Measurements from ENCODE around the gene CCDC71.

Gene CCDC71

GRCh38 chr3:49173116-49173791 is 7.1 kb upstream of the CCDC71 start:
- H3K36me3 ChIP-seq (ENCODE audit: control insufficient read depth in 1 of 2, insufficient read depth in 2 of 2, low read depth in 1 of 2, low read length in 2 of 2): peaks cover 32 to 44% of the 10 kb centered on the region in 2 experiments
- no peak overlapping the region for H2AFZ ChIP-seq (ENCODE audit: low read depth, low read length)
- peak overlapping the region; percentile 63 for H4K91ac ChIP-seq (ENCODE audit: low read length)
- H3K79me1 ChIP-seq (replicated peaks; ENCODE audit: low read length, poor library complexity, severe bottlenecking): peaks cover 19% of the 10 kb centered on the region
- H3K4me2 ChIP-seq (ENCODE audit: low read length, poor library complexity, severe bottlenecking): no peak overlapping the region
- H3K23ac ChIP-seq (ENCODE audit: low read length in 2 of 2): no peak overlapping the region
- H3K18ac ChIP-seq (ENCODE audit: low read depth in 1 of 2, low read length in 2 of 2): peak overlapping the region; percentile 4 to 48
- peak; percentile 54 for DNase-seq
- H3K27me3 ChIP-seq (ENCODE audit: control insufficient read depth in 1 of 2, insufficient read depth in 1 of 2, low read length in 2 of 2): no peaks in the 10 kb centered on the region
- H4K8ac ChIP-seq (ENCODE audit: low read length): peak overlapping the region; percentile 8
- peak overlapping the region in 1 of 2 experiments; percentile 92 for H3K4me3 ChIP-seq (ENCODE audit: insufficient read depth in 1 of 2, low read depth in 1 of 2, low read length in 2 of 2)
- H3K9ac ChIP-seq (ENCODE audit: low read length): peak overlapping the region; percentile 94
- H3K27ac ChIP-seq (ENCODE audit: low read length, poor library complexity, severe bottlenecking): no peak overlapping the region
- no peak overlapping the region for H2BK5ac ChIP-seq (ENCODE audit: low read depth, low read length, poor library complexity, severe bottlenecking)
- peaks cover 30% of the 10 kb centered on the region for H3K4me1 ChIP-seq (ENCODE audit: control insufficient read depth, insufficient read depth, low read depth, low read length)
- peak overlapping the region; percentile 9 for H2BK15ac ChIP-seq (ENCODE audit: low read depth, poor library complexity, severe bottlenecking)
- no peaks in the 10 kb centered on the region for H3K9me3 ChIP-seq (ENCODE audit: control insufficient read depth, low read length)
- H3K4ac ChIP-seq (ENCODE audit: low read depth in 1 of 2, low read length in 2 of 2): peak overlapping the region; percentile 37 to 56
- H2BK12ac ChIP-seq (ENCODE audit: low read length in 2 of 2): peak overlapping the region; percentile 59 to 85
- WGBS: 22% methylated on average over 1 of the region's 3 CpGs
- no peak overlapping the region for H2AK5ac ChIP-seq (ENCODE audit: low read length, severe bottlenecking)
- peak overlapping the region in 1 of 2 experiments; percentile 3 for H3K14ac ChIP-seq (ENCODE audit: low read length in 2 of 2)
- H2BK120ac ChIP-seq (ENCODE audit: low read depth, low read length): peak overlapping the region; percentile 85

GRCh38 chr3:49172551-49173041 is 6.5 kb upstream of the CCDC71 start:
- H3K36me3 ChIP-seq (ENCODE audit: control insufficient read depth in 1 of 2, insufficient read depth in 2 of 2, low read depth in 1 of 2, low read length in 2 of 2): peaks cover 32 to 43% of the 10 kb centered on the region in 2 experiments
- no peak overlapping the region for H3K27ac ChIP-seq (ENCODE audit: low read length, poor library complexity, severe bottlenecking)
- H2BK5ac ChIP-seq (ENCODE audit: low read depth, low read length, poor library complexity, severe bottlenecking): no peak overlapping the region
- peak overlapping the region in 1 of 2 experiments; percentile 23 for H3K14ac ChIP-seq (ENCODE audit: low read length in 2 of 2)
- no peaks in the 10 kb centered on the region for H3K27me3 ChIP-seq (ENCODE audit: control insufficient read depth in 1 of 2, insufficient read depth in 1 of 2, low read length in 2 of 2)
- peak overlapping the region; percentile 8 for H4K8ac ChIP-seq (ENCODE audit: low read length)
- H3K79me1 ChIP-seq (replicated peaks; ENCODE audit: low read length, poor library complexity, severe bottlenecking): peaks cover 19% of the 10 kb centered on the region
- peak overlapping the region in 1 of 2 experiments; percentile 85 for H2BK12ac ChIP-seq (ENCODE audit: low read length in 2 of 2)
- no peak overlapping the region for H2AFZ ChIP-seq (ENCODE audit: low read depth, low read length)
- peak overlapping the region in 1 of 2 experiments; percentile 92 for H3K4me3 ChIP-seq (ENCODE audit: insufficient read depth in 1 of 2, low read depth in 1 of 2, low read length in 2 of 2)
- H3K4me2 ChIP-seq (ENCODE audit: low read length, poor library complexity, severe bottlenecking): peak overlapping the region; percentile 64
- H3K4ac ChIP-seq (ENCODE audit: low read depth in 1 of 2, low read length in 2 of 2): peak overlapping the region; percentile 3 to 56
- H2BK120ac ChIP-seq (ENCODE audit: low read depth, low read length): peak overlapping the region; percentile 85
- H4K91ac ChIP-seq (ENCODE audit: low read length): peak overlapping the region; percentile 52
- WGBS: 91% methylated on average over 7 of the region's 7 CpGs
- H3K23ac ChIP-seq (ENCODE audit: low read length in 2 of 2): peak overlapping the region in 1 of 2 experiments; percentile 1
- no peaks in the 10 kb centered on the region for H3K9me3 ChIP-seq (ENCODE audit: control insufficient read depth, low read length)
- H3K18ac ChIP-seq (ENCODE audit: low read depth in 1 of 2, low read length in 2 of 2): peak overlapping the region; percentile 4 to 48
- H3K4me1 ChIP-seq (ENCODE audit: control insufficient read depth, insufficient read depth, low read depth, low read length): peaks cover 30% of the 10 kb centered on the region
- H3K9ac ChIP-seq (ENCODE audit: low read length): peak overlapping the region; percentile 94
- no peak overlapping the region for H2AK5ac ChIP-seq (ENCODE audit: low read length, severe bottlenecking)
- H2BK15ac ChIP-seq (ENCODE audit: low read depth, poor library complexity, severe bottlenecking): peak overlapping the region; percentile 44
- DNase-seq: no peak

GRCh38 chr3:49171775-49172500 is 5.8 kb upstream of the CCDC71 start:
- Histone ChIP-seq H3K23ac (ENCODE audit: low read length in 2 of 2) (peak overlapping the region in 1 of 2 experiments; percentile 65), H3K27me3 (ENCODE audit: control insufficient read depth in 1 of 2, insufficient read depth in 1 of 2, low read length in 2 of 2) (no peaks in the 10 kb centered on the region), H2AFZ (ENCODE audit: low read depth, low read length) (peak overlapping the region; percentile 84), H2AK5ac (ENCODE audit: low read length, severe bottlenecking) (no peak overlapping the region), H3K9me3 (ENCODE audit: control insufficient read depth, low read length) (no peaks in the 10 kb centered on the region), H3K14ac (ENCODE audit: low read length in 2 of 2) (peak overlapping the region in 1 of 2 experiments; percentile 35), H3K4me1 (ENCODE audit: control insufficient read depth, insufficient read depth, low read depth, low read length) (peaks cover 30% of the 10 kb centered on the region), H4K91ac (ENCODE audit: low read length) (peak overlapping the region; percentile 47), H2BK12ac (ENCODE audit: low read length in 2 of 2) (peak overlapping the region in 1 of 2 experiments; percentile 49), H3K4me2 (ENCODE audit: low read length, poor library complexity, severe bottlenecking) (peak overlapping the region; percentile 64), H2BK15ac (ENCODE audit: low read depth, poor library complexity, severe bottlenecking) (peak overlapping the region; percentile 79), H2BK5ac (ENCODE audit: low read depth, low read length, poor library complexity, severe bottlenecking) (no peak overlapping the region), H3K27ac (ENCODE audit: low read length, poor library complexity, severe bottlenecking) (no peak overlapping the region), H3K79me1 (replicated peaks; ENCODE audit: low read length, poor library complexity, severe bottlenecking) (peaks cover 19% of the 10 kb centered on the region), H2BK120ac (ENCODE audit: low read depth, low read length) (peak overlapping the region; percentile 27), H3K4ac (ENCODE audit: low read depth in 1 of 2, low read length in 2 of 2) (peak overlapping the region; percentile 24 to 88), H3K18ac (ENCODE audit: low read depth in 1 of 2, low read length in 2 of 2) (peak overlapping the region; percentile 49 to 63), H3K4me3 (ENCODE audit: insufficient read depth in 1 of 2, low read depth in 1 of 2, low read length in 2 of 2) (peak overlapping the region; percentile 76 to 92), H4K8ac (ENCODE audit: low read length) (peak overlapping the region; percentile 79), H3K9ac (ENCODE audit: low read length) (peak overlapping the region; percentile 94), H3K36me3 (ENCODE audit: control insufficient read depth in 1 of 2, insufficient read depth in 2 of 2, low read depth in 1 of 2, low read length in 2 of 2) (peaks cover 27 to 39% of the 10 kb centered on the region in 2 experiments)
- DNase-seq: peak; percentile 5
- 35% methylated on average over 3 of the region's 7 CpGs for WGBS

All from mesenchymal stem cell (in vitro differentiated cells and primary cell).